HUES48 (cell line): ENCODE results near the gene TAL1.

Experiments
- H3K27ac ChIP-seq: one replicate; pipeline ENCODE4 v1.7.0; 2013; ENCODE audit warnings: low read depth, low read length, inconsistent platforms
- H3K27me3 ChIP-seq: 2 replicates; pipeline ENCODE4 v1.6.1; 2013; ENCODE audit warnings: mild to moderate bottlenecking, low read length; ENCODE audit not compliant: control insufficient read depth, insufficient read depth
- H3K36me3 ChIP-seq: 2 replicates; pipeline ENCODE4 v1.6.1; 2013; ENCODE audit warnings: low read length; ENCODE audit not compliant: control insufficient read depth, insufficient read depth
- H3K4me1 ChIP-seq: 2 replicates; pipeline ENCODE4 v1.6.1; 2013; ENCODE audit warnings: mild to moderate bottlenecking, low read length; ENCODE audit not compliant: control insufficient read depth, insufficient read depth
- H3K4me3 ChIP-seq: 2 replicates; pipeline ENCODE4 v1.5.1; 2013; ENCODE audit warnings: mild to moderate bottlenecking, low read depth, low read length
- H3K9ac ChIP-seq: 2 replicates; pipeline ENCODE4 v1.6.1; 2013; ENCODE audit warnings: mild to moderate bottlenecking, low read depth, low read length, moderate library complexity
- H3K9me3 ChIP-seq: 2 replicates; pipeline ENCODE4 v1.6.1; 2013; ENCODE audit warnings: low read length; ENCODE audit not compliant: control insufficient read depth, insufficient read depth

Gene TAL1

GRCh38 chr1:47179017-47179987 is 52.7 kb downstream of the TAL1 start:
- H3K36me3 ChIP-seq = no peaks in the 10 kb centered on the region
- H3K27me3 ChIP-seq = peaks cover 16% of the 10 kb centered on the region
- peak overlapping the region; percentile 58 for H3K4me3 ChIP-seq
- H3K4me1 ChIP-seq = no peaks in the 10 kb centered on the region
- no peaks in the 10 kb centered on the region for H3K9me3 ChIP-seq
- H3K9ac ChIP-seq = 0 out of 2 replicates have a peak overlapping the region, but pooled peaks have one; percentile 14
- H3K27ac ChIP-seq = no peak overlapping the region

- Histone ChIP-seq H3K27me3 (peaks cover 16% of the 10 kb centered on the region), H3K4me3 (peak overlapping the region; percentile 58), H3K9me3 (no peaks in the 10 kb centered on the region), H3K36me3 (no peaks in the 10 kb centered on the region), H3K9ac (0 out of 2 replicates have a peak overlapping the region, but pooled peaks have one; percentile 14), H3K27ac (no peak overlapping the region), H3K4me1 (no peaks in the 10 kb centered on the region)
Measured at GRCh38 chr1:47178654-47179016, 53.4 kb downstream of the TAL1 start.

GRCh38 chr1:47178020-47178419 is 54.0 kb downstream of the TAL1 start:
- no peak overlapping the region for H3K27ac ChIP-seq
- H3K36me3 ChIP-seq = no peaks in the 10 kb centered on the region
- no peak overlapping the region for H3K9ac ChIP-seq
- peaks cover 16% of the 10 kb centered on the region for H3K27me3 ChIP-seq
- H3K9me3 ChIP-seq = no peaks in the 10 kb centered on the region
- H3K4me3 ChIP-seq = no peak overlapping the region
- no peaks in the 10 kb centered on the region for H3K4me1 ChIP-seq

GRCh38 chr1:47175227-47175934 is 56.6 kb downstream of the TAL1 start:
- H3K4me3 ChIP-seq = 0 out of 2 replicates have a peak overlapping the region, but pooled peaks have one; percentile 9

GRCh38 chr1:47174656-47175020 is 57.4 kb downstream of the TAL1 start:
- Histone ChIP-seq H3K4me3 (no peak overlapping the region), H3K4me1 (no peaks in the 10 kb centered on the region), H3K9me3 (no peaks in the 10 kb centered on the region), H3K36me3 (no peaks in the 10 kb centered on the region), H3K27ac (no peak overlapping the region), H3K27me3 (peaks cover 4% of the 10 kb centered on the region), H3K9ac (no peak overlapping the region)

More at GRCh38 chr1:47175227-47175934, 56.6 kb downstream of the TAL1 start:
- Histone ChIP-seq H3K27me3 (peaks cover 12% of the 10 kb centered on the region), H3K27ac (no peak overlapping the region), H3K9me3 (no peaks in the 10 kb centered on the region), H3K4me1 (no peaks in the 10 kb centered on the region), H3K9ac (no peak overlapping the region), H3K36me3 (no peaks in the 10 kb centered on the region)

GRCh38 chr1:47172782-47173181 is 59.2 kb downstream of the TAL1 start:
- no peak overlapping the region for H3K4me3 ChIP-seq

More at GRCh38 chr1:47172782-47173181, 59.2 kb downstream of the TAL1 start:
- H3K27me3 ChIP-seq = no peaks in the 10 kb centered on the region
- no peak overlapping the region for H3K9ac ChIP-seq
- H3K36me3 ChIP-seq = no peaks in the 10 kb centered on the region
- H3K9me3 ChIP-seq = no peaks in the 10 kb centered on the region
- H3K27ac ChIP-seq = no peak overlapping the region
- H3K4me1 ChIP-seq = no peaks in the 10 kb centered on the region
